ENCODE measurements around the gene GFRA1.

GFRA1 gene

DNA sequence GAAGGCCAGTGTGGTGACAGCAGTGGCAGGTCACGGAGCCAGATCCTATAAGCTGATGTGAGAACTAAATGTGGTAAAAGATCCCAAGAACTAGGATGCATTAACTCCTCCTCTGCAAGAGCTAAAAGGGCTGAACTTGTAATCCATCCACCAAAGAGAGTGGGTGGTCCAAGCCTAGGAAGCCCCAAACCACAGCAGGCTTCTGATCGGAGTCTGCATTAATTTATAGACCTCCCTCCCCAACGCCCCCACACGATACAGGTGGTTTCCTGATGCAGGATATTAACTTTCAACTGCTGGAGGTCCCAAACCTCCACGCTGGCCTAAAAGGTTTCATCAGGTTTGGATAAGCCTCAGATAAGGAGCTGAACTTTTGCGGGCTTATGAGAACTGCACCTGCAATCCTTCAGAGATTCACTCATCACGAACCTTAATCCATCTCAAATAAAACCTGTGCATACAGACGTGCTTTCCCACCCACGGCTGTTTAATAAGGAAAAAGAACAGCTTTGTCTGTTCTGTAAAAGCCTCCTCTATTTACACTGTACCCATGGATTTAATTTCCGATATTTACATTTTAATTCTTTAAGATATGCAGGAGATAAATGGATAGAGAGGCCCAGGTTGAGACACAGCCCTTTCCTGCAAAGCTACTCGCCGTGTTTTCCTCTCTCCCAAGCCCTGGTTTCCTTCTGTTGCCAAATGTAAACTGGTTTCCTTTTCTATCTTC lies 74.9 kb downstream of the GFRA1 start:
- Histone ChIP-seq H3K9ac (ENCODE audit: low read length in 2 of 2) (no peak overlapping the region), H3K9me3 (ENCODE audit: control insufficient read depth in 2 of 2, low read length in 2 of 2) (peaks cover 0 to 6% of the 10 kb centered on the region in 2 donors), H3K36me3 (ENCODE audit: control insufficient read depth in 2 of 2, insufficient read depth in 2 of 2, low read length in 2 of 2) (no peaks in the 10 kb centered on the region), H3K4me3 (ENCODE audit: low read length in 2 of 2) (no peak overlapping the region), H3K4me1 (ENCODE audit: control insufficient read depth, insufficient read depth, low read length) (no peaks in the 10 kb centered on the region), H3K27me3 (ENCODE audit: control insufficient read depth in 1 of 2, insufficient read depth in 2 of 2, low read length in 2 of 2) (no peaks in the 10 kb centered on the region), H3K27ac (ENCODE audit: low read length) (no peak overlapping the region)

GRCh38 chr10:116195583-116195982 lies 77.4 kb downstream of the GFRA1 start:
- Histone ChIP-seq H3K9me3 (ENCODE audit: control insufficient read depth in 2 of 2, low read length in 2 of 2) (peaks cover 0 to 6% of the 10 kb centered on the region in 2 donors), H3K27ac (ENCODE audit: low read length) (no peak overlapping the region), H3K9ac (ENCODE audit: low read length in 2 of 2) (no peak overlapping the region), H3K4me3 (ENCODE audit: low read length in 2 of 2) (no peak overlapping the region), H3K4me1 (ENCODE audit: control insufficient read depth, insufficient read depth, low read length) (no peaks in the 10 kb centered on the region), H3K27me3 (ENCODE audit: control insufficient read depth in 1 of 2, insufficient read depth in 2 of 2, low read length in 2 of 2) (no peaks in the 10 kb centered on the region), H3K36me3 (ENCODE audit: control insufficient read depth in 2 of 2, insufficient read depth in 2 of 2, low read length in 2 of 2) (no peaks in the 10 kb centered on the region)

GRCh38 chr10:116195039-116195438 lies 78.0 kb downstream of the GFRA1 start:
- H3K27me3 ChIP-seq (ENCODE audit: control insufficient read depth in 1 of 2, insufficient read depth in 2 of 2, low read length in 2 of 2) = no peaks in the 10 kb centered on the region
- no peak overlapping the region for H3K9ac ChIP-seq (ENCODE audit: low read length in 2 of 2)
- H3K27ac ChIP-seq (ENCODE audit: low read length) = no peak overlapping the region
- peaks cover 0 to 6% of the 10 kb centered on the region in 2 donors for H3K9me3 ChIP-seq (ENCODE audit: control insufficient read depth in 2 of 2, low read length in 2 of 2)
- H3K36me3 ChIP-seq (ENCODE audit: control insufficient read depth in 2 of 2, insufficient read depth in 2 of 2, low read length in 2 of 2) = no peaks in the 10 kb centered on the region
- no peak overlapping the region for H3K4me3 ChIP-seq (ENCODE audit: low read length in 2 of 2)
- no peaks in the 10 kb centered on the region for H3K4me1 ChIP-seq (ENCODE audit: control insufficient read depth, insufficient read depth, low read length)

DNA sequence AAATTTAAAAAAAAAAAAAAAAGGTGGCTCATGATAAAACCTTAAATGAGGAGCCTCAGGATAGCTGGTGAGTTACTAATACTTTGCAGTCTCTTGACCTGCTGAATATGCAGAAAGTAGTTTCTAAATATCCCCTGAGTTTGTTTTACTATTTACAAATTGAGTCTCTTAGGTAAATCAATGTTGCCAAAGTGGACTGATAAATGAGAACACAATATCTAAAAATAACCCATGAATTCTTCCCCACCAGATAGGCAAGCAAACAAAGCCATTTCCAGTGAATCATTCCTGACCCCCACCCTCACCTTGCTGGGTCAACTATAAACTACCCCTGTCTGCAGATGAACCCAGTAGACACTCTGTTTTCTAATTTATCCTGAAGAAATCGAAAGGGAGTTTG lies 78.9 kb downstream of the GFRA1 start:
- Histone ChIP-seq H3K9me3 (ENCODE audit: control insufficient read depth in 2 of 2, low read length in 2 of 2) (peaks cover 0 to 6% of the 10 kb centered on the region in 2 donors), H3K27ac (ENCODE audit: low read length) (no peak overlapping the region), H3K4me1 (ENCODE audit: control insufficient read depth, insufficient read depth, low read length) (no peaks in the 10 kb centered on the region), H3K36me3 (ENCODE audit: control insufficient read depth in 2 of 2, insufficient read depth in 2 of 2, low read length in 2 of 2) (no peaks in the 10 kb centered on the region), H3K4me3 (ENCODE audit: low read length in 2 of 2) (no peak overlapping the region), H3K27me3 (ENCODE audit: control insufficient read depth in 1 of 2, insufficient read depth in 2 of 2, low read length in 2 of 2) (no peaks in the 10 kb centered on the region), H3K9ac (ENCODE audit: low read length in 2 of 2) (no peak overlapping the region)

DNA sequence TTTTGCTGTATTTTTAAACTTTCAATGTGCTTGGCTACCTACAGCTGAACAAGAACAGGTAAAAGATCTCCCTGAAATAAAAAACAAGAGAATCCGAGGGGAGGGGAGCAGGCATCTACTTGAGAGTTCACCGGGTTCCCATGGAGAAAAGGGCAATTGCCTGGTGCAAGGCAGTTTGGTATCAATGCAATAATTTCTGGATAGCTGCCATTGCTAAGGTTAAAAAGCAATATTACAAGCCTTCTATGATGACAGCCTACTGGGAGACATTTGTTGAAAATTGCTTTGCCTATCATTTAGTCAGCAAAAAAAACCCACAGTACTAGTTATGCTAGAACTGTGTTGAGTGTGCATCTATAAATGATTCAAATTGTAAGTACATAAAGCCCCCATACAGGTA lies 82.1 kb downstream of the GFRA1 start:
- Histone ChIP-seq H3K36me3 (ENCODE audit: control insufficient read depth in 2 of 2, insufficient read depth in 2 of 2, low read length in 2 of 2) (no peaks in the 10 kb centered on the region), H3K4me3 (ENCODE audit: low read length in 2 of 2) (no peak overlapping the region), H3K9ac (ENCODE audit: low read length in 2 of 2) (no peak overlapping the region), H3K4me1 (ENCODE audit: control insufficient read depth, insufficient read depth, low read length) (no peaks in the 10 kb centered on the region), H3K9me3 (ENCODE audit: control insufficient read depth in 2 of 2, low read length in 2 of 2) (peaks cover 0 to 6% of the 10 kb centered on the region in 2 donors), H3K27me3 (ENCODE audit: control insufficient read depth in 1 of 2, insufficient read depth in 2 of 2, low read length in 2 of 2) (no peaks in the 10 kb centered on the region), H3K27ac (ENCODE audit: low read length) (no peak overlapping the region)

- no peaks in the 10 kb centered on the region for H3K27me3 ChIP-seq (ENCODE audit: control insufficient read depth in 1 of 2, insufficient read depth in 2 of 2, low read length in 2 of 2)
- H3K9ac ChIP-seq (ENCODE audit: low read length in 2 of 2) = no peak overlapping the region
- H3K36me3 ChIP-seq (ENCODE audit: control insufficient read depth in 2 of 2, insufficient read depth in 2 of 2, low read length in 2 of 2) = no peaks in the 10 kb centered on the region
- H3K4me3 ChIP-seq (ENCODE audit: low read length in 2 of 2) = no peak overlapping the region
- no peak overlapping the region for H3K27ac ChIP-seq (ENCODE audit: low read length)
- no peaks in the 10 kb centered on the region for H3K9me3 ChIP-seq (ENCODE audit: control insufficient read depth in 2 of 2, low read length in 2 of 2)
- H3K4me1 ChIP-seq (ENCODE audit: control insufficient read depth, insufficient read depth, low read length) = peaks cover 2% of the 10 kb centered on the region
These were observed 86.7 kb downstream of the GFRA1 start for GRCh38 chr10:116186273-116186672.

GRCh38 chr10:116185199-116185867 lies 87.7 kb downstream of the GFRA1 start:
- H3K4me3 ChIP-seq (ENCODE audit: low read length in 2 of 2) = no peak overlapping the region
- H3K4me1 ChIP-seq (ENCODE audit: control insufficient read depth, insufficient read depth, low read length) = peaks cover 2% of the 10 kb centered on the region
- H3K27me3 ChIP-seq (ENCODE audit: control insufficient read depth in 1 of 2, insufficient read depth in 2 of 2, low read length in 2 of 2) = no peaks in the 10 kb centered on the region
- H3K9ac ChIP-seq (ENCODE audit: low read length in 2 of 2) = no peak overlapping the region
- H3K36me3 ChIP-seq (ENCODE audit: control insufficient read depth in 2 of 2, insufficient read depth in 2 of 2, low read length in 2 of 2) = no peaks in the 10 kb centered on the region
- H3K27ac ChIP-seq (ENCODE audit: low read length) = no peak overlapping the region
- no peaks in the 10 kb centered on the region for H3K9me3 ChIP-seq (ENCODE audit: control insufficient read depth in 2 of 2, low read length in 2 of 2)

GRCh38 chr10:116184512-116184794 lies 88.6 kb downstream of the GFRA1 start:
- Histone ChIP-seq H3K9me3 (ENCODE audit: control insufficient read depth in 2 of 2, low read length in 2 of 2) (no peaks in the 10 kb centered on the region), H3K4me1 (ENCODE audit: control insufficient read depth, insufficient read depth, low read length) (peaks cover 2% of the 10 kb centered on the region), H3K27me3 (ENCODE audit: control insufficient read depth in 1 of 2, insufficient read depth in 2 of 2, low read length in 2 of 2) (no peaks in the 10 kb centered on the region), H3K36me3 (ENCODE audit: control insufficient read depth in 2 of 2, insufficient read depth in 2 of 2, low read length in 2 of 2) (no peaks in the 10 kb centered on the region), H3K4me3 (ENCODE audit: low read length in 2 of 2) (no peak overlapping the region), H3K27ac (ENCODE audit: low read length) (no peak overlapping the region), H3K9ac (ENCODE audit: low read length in 2 of 2) (no peak overlapping the region)

DNA sequence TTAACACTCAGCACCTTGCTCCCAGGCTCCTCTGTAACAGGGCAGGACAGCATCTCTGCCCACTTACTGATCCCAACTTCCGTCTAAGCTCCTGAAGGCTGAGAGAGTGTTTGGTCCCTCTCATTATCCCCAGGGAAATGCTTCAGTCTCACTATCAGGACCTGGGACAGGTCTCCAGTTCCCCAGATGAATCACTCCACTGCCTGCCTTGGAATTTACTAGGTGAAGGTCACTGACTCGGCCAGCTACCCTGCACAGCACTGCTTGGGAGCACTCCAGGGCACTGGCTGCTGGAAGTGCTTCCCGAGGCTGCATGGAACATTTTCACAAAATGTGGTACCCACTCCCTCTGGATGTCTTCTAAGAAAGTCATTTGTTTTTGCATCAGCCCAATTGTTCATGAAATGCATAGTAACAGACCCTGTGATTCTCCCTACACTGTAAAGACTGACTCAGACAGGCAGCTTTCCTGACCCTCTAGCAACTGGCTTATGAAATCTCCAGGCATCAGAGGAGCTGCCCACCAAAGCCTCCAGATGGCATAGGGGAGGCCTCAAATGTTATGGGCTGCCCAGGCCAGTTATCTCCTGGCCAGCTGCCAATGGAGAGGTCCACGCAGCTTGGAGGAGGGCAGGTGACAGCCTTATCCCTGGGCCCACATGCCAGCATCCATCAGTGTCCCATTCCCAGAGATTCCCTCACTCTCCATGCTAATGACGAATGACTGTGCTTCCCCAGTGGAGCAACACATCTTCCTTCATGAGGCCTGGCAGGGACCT lies 89.1 kb downstream of the GFRA1 start:
- Histone ChIP-seq H3K4me3 (ENCODE audit: low read length in 2 of 2) (no peak overlapping the region), H3K9ac (ENCODE audit: low read length in 2 of 2) (no peak overlapping the region), H3K9me3 (ENCODE audit: control insufficient read depth in 2 of 2, low read length in 2 of 2) (no peaks in the 10 kb centered on the region), H3K4me1 (ENCODE audit: control insufficient read depth, insufficient read depth, low read length) (peaks cover 2% of the 10 kb centered on the region), H3K27me3 (ENCODE audit: control insufficient read depth in 1 of 2, insufficient read depth in 2 of 2, low read length in 2 of 2) (no peaks in the 10 kb centered on the region), H3K27ac (ENCODE audit: low read length) (no peak overlapping the region), H3K36me3 (ENCODE audit: control insufficient read depth in 2 of 2, insufficient read depth in 2 of 2, low read length in 2 of 2) (no peaks in the 10 kb centered on the region)

DNA sequence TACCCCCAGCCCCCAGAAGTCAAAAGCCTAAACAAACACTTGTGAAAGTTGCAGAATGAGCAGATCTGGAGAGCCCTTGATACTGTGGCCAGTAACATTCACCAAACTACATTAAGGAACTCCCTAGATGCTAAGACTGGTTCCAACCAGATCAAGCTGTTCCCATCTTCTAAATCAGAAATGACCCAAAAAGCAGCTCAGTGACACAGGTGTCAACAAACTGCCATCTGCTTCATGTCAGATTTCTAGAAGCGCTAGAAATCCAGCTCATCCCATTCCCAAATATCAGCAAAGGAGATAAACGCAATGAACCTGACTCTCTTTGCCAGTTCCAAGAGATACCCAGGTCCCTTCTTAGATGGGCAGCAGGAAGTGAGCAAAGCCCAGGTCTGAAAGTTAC lies 90.6 kb downstream of the GFRA1 start:
- Histone ChIP-seq H3K9me3 (ENCODE audit: control insufficient read depth in 2 of 2, low read length in 2 of 2) (no peaks in the 10 kb centered on the region), H3K9ac (ENCODE audit: low read length in 2 of 2) (no peak overlapping the region), H3K27ac (ENCODE audit: low read length) (no peak overlapping the region), H3K4me1 (ENCODE audit: control insufficient read depth, insufficient read depth, low read length) (peaks cover 2% of the 10 kb centered on the region), H3K4me3 (ENCODE audit: low read length in 2 of 2) (no peak overlapping the region), H3K27me3 (ENCODE audit: control insufficient read depth in 1 of 2, insufficient read depth in 2 of 2, low read length in 2 of 2) (no peaks in the 10 kb centered on the region), H3K36me3 (ENCODE audit: control insufficient read depth in 2 of 2, insufficient read depth in 2 of 2, low read length in 2 of 2) (no peaks in the 10 kb centered on the region)
